Right renal pelvis (tissue), 4 donors: Measurements from ENCODE around the gene TFR2. TPM values are rescaled to one million over a fixed set of nuclear protein-coding genes. Genes with fewer than 3 reads are reported as not detected.

Experiments
- DNase-seq, 4 donors: peaks; one replicate each; pipeline ENCODE4 v3.0.0-alpha.2; 2013; ENCODE audit warnings: low read depth in 4 of 4, low spot score in 3 of 4, missing footprints in 1 of 4
- polyA plus RNA-seq, 4 donors: library from polyadenylated mRNA; unstranded; fragments of 120-200 nt; gene quantifications; one replicate each; pipeline ENCODE4 v1.2.1, GENCODE V29; 2013; ENCODE audit not compliant: insufficient read length in 4 of 4

TFR2 gene
- polyA plus RNA-seq, 4 donors: 0.82 to 1.4 (median 0.87) TPM

DNA sequence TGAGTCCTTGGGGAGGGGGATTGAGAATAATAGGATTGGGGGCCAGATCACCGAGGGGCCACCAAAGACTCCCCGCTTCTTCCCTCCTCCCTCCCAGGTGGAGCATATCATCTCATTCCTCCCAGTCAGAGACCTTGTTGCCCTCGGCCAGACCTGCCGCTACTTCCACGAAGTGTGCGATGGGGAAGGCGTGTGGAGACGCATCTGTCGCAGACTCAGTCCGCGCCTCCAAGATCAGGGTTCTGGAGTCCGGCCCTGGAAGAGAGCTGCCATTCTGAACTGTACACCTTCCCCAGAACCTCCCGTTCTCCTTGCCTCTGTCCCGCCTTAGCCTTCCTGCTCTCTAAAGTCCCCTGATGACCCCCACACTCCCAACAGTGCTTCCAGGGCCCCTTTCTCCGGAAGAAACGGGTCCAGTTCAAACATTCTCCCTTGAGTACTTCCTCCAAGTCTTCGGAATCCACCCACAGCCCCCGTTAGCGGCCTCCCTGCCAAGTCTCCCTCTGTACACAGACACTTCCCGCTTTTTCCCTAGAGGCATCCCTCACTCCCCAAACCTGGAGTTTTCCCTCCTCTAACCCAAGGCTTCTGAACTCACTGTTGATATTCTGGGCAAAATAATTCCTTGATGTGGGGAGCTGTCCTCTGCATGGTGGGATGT lies 51.1 kb downstream of the TFR2 start:
- DNase-seq: no peak

DNA sequence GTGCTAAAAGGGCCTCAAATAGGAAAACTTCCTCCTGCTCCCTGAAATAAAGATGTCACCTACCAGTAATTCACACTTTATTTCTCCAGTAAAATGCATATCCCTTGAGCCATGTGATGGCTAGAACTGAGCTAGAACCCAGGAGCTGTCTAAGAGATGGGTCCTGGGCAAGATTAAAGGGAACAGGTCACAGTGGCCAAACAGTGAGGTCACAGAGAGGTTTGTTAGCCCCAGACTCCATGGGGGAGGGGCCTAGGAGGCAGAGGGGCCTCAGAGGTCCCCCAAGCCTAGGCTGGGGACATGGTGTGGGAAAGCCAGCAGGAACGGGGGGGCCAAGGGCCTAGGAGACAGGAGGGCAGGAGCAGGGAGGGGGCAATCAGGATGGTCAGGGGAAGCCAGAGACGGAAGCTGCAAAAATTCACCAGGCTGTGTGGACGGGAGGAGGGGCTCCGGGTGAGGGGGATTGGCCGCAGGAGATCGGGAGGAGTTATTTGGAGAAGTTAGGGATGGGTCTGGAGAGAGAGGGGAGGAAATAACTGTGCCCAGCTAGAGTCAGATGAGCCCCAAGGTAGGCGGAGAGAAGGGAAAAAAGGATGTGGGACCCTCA lies 51.9 kb downstream of the TFR2 start:
- no peak for DNase-seq

- DNase-seq: no peak
These were observed 52.9 kb downstream of the TFR2 start for GRCh38 chr7:100588438-100588837.

GRCh38 chr7:100586266-100587025 lies 54.9 kb downstream of the TFR2 start, which contains the start of gene FBXO24:
Gene FBXO24 (plus strand): TSS chr7:100586328. CDS start chr7:100586626, 298 bp downstream.
- DNase-seq: peak; percentile 98 to 100 (median 99)

DNA sequence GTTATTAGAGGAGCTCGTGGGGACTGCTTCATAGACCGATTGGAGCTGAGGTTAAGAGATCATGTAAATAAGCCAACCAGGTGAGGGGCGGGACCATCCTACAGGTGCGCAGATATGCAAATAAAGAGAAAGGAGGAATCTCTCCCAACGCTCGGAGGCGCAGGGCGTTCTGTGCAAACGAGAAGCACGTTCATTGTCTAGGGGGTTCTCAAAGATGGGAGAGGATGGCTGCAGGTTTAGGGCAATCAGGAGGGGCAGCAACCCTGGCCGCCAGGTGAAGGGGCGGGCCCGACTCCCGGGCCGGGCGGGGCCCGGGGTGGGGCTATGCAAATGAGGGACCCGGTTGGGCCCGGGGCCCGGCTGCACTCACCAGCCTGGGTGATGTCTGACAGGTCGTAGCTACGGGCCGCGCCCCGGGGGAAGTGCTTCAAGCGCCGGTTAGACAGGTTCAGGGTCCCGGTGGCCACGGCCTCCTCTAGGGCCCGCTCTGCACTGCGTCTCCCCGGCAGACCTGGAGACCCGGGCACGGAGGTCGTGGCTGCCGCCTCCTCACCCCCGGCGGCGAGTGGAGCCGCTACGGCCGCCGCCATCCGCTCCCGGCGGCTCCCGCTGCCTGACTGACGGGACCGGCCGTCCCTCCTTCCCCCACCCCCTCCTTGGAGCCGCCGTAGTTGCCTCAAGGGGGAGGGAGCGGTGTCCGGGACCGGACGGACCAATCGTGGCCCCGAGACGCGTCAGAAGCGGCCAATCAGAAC lies 55.7 kb downstream of the TFR2 start, which contains the start of gene LRCH4:
Gene LRCH4, minus strand, starts transcription at position 619 of the 755 bp plus-strand sequence. Its CDS starts 29 bp downstream, at position 590.
- DNase-seq: no peak

DNA sequence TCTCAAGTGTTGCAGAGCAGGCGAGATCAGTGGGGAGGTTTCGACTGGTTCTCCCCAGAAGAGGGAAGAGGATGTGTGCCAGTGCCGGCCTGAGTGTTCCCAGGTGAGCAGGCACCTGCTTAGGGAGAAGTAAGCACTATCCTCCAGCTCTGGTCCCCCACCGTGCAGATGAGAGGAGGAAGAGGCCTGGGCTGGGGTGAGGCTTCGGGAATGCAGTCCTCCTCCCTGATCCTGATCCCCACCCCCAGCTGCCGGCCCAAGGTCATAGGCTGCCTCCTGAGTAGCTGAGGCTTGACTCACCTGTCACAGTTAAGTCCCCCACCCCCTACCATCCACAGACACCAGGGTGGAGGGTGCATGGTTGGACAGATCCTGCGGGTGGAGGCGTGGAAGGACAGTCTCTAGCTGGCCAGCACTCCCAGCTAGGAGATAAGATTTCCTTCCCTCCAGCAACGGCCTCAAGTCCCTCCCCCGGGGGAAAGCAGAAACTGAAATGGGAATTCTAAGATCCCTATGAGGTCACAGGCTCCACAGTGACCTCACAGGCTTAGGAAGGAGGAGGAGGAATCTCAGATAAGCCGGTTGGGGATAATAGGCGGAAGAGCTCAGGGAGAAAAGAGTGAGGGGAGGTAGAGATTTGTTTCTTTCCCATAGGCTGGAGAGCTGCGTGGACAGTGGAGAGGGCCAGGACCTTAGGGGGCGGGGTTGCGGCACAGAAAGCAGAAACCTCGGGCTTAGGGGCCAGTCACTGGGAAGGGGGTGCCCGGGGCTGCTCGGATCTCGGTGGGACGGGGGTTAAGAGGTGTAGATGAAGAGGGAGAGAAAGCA lies 56.5 kb downstream of the TFR2 start:
- DNase-seq: no peak

DNA sequence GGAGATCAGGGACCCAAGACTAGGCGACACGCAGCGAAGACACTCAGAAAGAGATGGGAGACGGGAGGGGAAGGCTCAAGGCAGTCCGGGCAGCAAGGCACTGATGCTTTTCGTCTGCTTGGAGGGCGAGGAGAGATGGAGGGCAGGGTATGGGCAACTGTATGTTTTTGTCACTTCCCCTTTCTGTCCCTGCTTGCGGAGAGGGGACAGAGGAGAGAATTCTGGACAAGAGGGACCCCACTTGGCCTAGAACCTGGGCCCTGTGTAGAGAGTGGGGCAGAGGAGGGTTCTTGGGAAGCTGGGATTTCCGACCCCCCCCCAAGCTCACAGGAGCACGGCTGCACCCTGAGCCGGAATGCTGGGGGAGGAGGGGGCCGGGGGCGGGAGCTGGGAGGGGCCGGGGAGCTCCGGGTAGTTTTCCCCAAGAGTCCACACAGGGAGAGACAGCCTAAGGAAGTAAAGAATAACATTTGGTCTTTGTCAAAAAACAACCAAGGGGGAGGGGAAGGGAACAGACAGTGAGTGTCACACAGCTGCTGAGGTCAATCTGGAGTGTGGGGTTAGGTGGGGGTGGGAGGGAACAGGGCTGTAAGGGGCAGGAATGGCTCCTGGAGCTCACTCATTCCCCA lies 57.2 kb downstream of the TFR2 start:
- no peak for DNase-seq

GRCh38 chr7:100583132-100584053 lies 58.0 kb downstream of the TFR2 start:
- DNase-seq: no peak

DNA sequence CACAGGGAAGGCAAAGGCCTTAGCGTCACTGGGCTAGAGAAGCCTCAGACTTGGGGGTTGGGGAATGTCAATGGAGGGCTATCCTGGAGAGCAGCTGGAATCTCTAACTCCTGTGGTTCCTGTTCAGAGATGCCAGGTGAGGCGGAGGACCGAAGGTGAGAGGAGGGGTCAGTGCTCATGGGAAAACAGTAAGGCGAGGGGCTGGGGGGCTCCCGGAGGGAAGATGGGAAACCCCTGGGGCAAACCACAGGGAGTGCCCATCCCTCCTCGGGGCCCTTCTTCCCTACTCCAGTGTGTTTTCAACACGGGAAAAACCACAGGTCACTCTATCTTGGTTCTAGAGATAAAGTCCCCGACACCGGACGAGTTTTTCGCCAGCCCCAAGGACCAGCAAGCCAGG lies 58.7 kb downstream of the TFR2 start:
- no peak for DNase-seq

DNA sequence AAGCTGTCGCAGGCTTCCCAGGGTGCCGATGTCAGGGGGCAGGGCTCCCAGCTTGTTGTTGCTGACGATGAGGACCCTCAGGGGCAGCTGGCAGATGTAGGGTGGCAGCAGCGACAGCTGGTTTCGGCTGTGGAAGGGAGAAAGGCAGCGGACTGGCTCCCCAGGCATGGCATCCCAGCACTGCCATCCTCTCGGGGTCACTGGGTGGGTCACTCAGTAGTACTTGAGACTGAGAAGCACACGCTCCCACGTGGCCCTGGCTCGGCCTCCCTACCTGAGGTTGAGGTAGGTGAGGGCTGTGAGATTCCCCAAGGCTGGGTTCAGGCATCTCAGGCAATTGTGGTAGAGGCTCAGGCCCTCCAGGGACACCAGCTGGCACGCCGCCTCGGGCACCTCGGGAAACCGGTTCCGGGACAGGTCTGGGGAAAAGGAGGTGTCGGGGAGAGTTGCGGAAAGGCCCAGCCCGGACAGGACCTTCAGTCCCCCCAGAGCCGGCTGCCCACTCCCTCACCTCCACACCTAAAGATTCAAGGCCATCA lies 59.2 kb downstream of the TFR2 start:
- DNase-seq: no peak

GRCh38 chr7:100580466-100581283 lies 60.7 kb downstream of the TFR2 start:
- DNase-seq: no peak

GRCh38 chr7:100578246-100579183 lies 62.8 kb downstream of the TFR2 start:
- no peak for DNase-seq

DNA sequence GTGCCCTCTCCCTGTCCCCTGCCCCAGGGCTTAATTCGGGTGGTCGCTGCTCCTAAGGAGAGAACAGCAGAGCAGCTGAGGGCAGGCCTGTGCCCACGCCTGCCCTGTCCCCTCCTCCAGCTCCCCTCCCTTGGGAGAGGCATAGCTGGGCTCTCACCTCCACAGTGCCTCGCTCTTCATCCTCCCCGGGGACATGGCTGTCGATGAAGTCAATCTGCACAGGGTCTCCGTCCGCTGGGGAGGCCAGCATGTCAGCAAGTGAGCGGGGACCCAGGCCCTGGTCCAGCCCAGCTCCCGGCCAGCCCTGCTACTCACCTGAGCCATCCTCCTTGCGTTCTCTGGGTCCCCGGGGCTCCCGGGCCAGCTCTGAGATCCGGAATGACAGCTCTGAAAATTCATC lies 63.8 kb downstream of the TFR2 start:
- DNase-seq: no peak

DNA sequence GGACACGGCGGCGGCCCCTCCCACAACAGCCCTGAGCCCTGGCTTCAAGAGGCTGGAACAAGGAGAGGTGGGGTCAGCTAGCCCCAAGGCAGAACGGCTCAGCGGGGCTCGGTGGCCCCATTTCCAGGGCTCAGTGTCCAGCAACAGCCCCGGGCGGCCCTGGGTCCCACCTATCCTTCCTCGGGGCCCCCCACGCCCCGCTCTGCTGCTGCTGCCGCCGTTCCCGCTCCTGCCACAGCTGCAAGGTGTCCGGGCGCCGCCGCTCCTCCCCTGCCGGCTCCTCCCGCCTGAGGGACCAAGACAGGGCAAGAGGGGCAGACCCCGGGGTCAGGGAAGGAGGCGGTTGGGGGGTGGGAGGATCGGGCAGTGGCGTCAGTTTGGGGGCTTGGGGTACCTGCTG lies 64.2 kb downstream of the TFR2 start:
- no peak for DNase-seq

DNA sequence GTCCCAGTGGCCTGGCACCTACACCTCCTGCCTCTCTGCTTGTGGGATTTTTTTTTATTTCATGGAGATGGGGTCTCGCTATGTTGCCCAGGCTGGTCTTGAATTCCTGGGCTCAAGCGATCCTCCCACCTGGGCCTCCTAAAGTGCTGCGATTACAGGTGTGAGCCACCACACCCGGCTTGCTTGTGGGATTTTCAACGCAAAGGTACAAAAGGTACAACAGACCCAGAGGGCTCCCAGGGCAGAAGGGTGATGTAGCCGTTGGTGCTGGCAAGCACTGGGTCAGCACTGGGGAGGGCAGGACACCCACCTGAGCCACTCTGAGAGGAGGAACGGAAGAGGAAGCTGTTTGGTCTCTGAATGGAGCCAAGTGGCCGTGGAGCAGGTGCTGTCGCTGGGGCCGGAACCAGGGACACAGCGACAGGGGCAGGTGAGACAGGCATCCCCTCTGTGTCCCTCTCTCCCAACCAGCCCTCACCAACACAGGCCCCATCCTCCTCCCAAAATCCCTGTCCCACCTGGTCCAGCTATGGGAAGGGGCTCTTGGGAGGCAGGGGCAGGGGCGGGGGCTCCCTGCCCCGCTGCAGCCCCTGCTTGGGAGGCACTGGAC lies 64.9 kb downstream of the TFR2 start:
- DNase-seq: no peak
